Measurements from ENCODE around the gene SIM2.

The SIM2 gene

DNA sequence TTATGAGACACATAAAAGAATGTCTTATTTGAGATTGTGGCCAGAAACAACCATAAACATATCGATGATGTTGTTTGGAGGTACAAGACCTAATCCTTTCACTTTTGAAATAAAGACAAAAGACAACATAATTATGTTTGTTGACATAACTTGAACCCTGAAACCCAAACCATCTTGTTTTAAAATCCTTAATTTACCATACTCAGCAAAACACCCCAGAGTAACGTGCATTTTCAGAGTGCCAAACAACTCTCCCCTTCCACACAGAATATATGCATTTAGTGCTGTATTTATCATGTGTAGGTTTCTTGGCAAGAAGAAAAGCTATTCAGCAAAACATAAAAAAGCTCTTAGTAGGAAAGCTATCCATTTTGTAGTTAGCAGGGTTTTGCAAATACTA, 17.5 kb downstream of the SIM2 start:
- DNase-seq (ENCODE audit: low read depth, low spot score), result no peak

DNA sequence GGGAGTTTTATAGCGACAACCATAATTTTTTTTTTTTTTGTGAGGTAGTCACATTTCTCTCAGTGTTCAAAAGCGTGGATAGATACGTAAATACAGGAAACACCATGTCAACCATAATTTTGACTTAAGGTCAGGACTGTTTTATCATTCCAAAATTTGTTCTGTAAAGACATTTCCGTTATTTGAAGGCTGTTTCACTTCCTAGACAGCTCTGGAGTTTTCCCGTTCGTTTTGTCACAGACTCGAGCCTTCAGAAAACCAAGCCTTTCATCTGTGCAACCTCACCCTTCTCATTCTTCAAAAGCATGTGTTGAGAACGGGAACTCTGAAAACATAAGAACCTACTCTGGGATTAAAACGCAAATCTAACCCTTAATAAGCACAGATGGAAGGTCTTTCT, 17.9 kb downstream of the SIM2 start:
- DNase-seq (ENCODE audit: low read depth, low spot score), result no peak

DNA sequence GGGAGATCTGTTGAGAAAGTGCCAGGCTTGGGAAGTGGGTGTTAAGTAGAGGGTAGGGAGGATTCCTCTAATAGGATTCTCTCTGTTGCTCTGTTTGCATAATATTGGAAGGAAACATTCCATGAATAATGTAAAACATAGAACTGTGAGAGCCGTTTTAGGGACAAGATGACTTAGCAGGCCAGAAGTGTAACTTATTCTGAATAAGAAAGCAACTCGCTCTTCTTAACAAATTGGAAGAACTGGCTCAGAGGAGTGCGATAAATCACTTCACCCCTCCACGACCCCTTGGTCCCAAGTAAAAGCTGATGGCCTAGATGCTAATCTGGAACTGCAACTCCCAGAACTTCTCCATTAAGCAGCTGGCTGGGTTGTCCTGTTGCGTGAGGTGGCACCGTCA, 19.1 kb downstream of the SIM2 start:
- no peak for DNase-seq (ENCODE audit: low read depth, low spot score)

DNA sequence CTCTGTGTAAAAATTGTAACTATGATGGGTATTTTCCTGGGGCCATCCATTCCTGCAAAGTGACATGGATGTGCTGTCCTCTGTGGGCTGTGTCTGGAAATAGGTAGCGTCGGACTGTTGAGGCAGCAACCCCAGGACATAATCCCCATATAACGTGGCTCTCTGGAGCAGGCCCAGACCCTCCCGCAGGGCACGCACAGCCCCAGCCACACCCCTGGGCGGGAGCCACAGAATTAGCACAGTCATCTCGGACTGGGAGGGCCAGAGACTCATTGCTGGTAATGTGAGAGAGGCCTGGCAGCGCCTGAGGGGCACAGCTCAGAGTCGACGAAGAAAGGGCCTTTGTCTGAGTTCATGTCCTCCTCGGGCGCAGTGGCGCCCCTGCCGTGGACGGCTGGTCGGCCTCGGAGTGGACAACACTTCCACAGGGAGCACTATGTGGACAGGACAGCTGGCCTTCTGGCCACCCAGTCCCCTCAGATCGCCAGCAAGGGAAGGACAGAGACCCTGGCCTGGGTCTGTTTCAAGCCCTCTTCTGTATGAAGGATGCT, 20.1 kb downstream of the SIM2 start:
- DNase-seq (ENCODE audit: low read depth, low spot score), result no peak

DNA sequence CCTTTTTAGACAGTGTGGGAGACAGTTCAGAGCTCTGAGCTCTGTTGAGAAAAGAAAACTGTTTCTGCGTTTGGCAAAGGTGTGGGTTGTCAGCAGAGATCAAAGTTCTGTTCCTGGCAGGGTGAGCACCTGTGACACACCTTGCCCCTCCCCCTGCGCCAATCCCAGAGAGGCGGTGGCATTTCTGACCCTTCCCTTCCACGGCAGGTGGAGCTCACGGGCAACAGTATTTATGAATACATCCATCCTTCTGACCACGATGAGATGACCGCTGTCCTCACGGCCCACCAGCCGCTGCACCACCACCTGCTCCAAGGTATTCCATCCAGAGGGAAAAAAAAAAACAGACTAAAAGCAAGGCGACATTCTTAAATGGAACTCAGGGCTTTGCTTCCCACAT, 20.7 kb downstream of the SIM2 start:
- DNase-seq (ENCODE audit: low read depth, low spot score), result no peak

DNA sequence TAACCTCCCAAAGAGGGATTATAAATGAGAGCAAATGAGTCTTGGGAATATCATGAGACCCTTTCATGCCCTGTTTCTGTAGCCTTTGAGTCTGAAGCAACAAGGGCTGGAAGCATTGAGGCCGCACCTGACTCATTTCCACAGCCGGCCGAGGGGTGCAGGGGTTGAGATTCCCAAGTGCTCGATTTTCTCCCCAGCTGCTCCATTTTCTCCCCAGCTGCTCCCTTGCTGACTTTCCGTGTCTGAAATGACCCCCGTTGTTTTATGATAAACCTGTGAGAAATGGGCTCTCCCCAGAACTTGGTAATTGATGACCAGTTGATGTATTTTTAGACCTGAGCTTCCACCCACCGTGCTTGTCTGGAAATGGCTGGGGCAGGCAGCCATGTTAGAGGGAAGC, 22.9 kb downstream of the SIM2 start:
- DNase-seq (ENCODE audit: low read depth, low spot score), result no peak

DNA sequence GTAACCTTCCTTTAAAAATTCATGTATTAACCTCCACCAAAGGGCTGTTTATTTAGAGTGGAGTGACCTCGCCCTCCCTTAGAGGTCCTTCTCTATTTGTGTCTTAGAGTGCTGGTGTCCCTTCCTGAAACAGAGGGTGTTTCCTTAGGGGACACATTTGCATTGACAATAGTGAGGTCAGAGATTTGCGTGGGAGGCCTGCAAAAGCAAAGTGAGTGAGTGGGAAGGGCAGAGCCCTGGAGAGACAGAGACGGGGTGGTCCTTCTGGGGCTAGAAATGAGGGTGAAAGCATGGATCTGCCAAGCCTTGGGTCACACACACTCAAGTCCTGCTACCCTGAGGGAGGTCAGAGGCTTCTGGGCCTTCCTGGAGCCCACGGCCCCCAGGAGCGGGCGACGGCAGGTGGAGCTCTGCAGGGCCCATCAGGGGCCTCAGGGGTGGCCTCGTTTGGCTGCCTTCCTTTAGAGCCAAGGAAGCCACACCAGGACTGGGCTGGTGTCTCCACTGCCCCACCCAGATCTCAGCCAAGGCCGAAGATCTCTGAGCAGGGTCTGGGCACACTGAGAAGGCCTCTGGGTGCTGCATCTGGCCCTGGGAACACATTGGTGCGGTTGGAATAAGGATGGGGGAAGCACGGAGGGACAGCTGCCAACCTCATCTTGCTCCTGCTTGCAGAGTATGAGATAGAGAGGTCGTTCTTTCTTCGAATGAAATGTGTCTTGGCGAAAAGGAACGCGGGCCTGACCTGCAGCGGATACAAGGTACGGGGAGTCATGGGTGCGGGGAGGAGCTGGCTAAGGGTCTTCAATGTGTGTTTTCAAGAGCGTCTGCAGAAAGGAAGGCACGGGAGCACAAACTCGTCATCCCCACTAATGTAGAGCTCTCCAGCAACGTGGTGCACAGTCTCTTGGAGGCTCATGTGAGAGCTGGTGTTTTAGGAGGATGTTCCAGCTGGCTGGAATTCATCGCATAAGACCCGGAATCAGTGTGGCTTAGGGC, 23.8 kb downstream of the SIM2 start:
- DNase-seq (ENCODE audit: low read depth, low spot score), result no peak

DNA sequence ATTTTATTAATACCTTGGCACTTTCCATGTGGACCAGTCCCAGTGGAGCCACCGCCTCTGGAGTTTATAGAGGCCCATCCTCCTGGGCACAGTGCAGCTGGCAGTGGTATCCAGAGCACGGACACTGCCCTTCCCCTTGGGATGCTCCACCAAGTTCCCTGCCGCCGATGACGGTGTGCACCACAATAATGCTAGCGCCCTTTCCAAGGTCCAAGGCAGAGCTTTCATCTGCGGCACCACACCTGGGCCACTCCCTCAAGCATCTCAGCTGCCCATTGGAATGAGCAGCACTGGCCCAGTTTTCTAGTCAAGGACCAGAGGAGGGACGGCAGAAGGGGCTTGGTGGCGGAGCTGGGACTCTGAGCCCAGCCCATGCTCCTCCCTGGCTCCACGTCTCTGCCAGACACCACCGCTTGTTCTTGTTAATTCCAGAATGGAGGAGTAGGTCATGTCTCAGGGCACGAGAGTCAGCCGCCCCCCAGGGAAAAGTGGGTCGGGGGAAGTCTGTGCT, 24.5 kb downstream of the SIM2 start:
- DNase-seq (ENCODE audit: low read depth, low spot score), result no peak

DNA sequence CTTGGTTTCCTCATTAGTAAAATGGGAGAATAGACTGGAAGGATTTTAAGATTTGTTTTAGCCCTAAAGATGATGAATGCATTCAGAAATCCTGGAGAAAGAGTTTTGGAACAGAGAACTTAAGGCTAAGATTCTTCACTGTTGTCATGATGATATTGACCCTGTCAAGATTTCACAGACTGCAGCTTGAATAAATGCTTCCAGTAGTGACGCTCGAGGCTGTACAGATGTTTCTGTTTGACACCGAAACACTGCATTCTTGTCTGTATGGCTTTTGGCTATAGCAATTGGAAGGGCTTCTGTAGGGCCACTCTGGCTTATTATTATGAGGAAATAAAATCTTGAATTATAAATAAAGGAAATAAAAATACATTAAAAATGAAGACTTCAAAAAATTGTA, 25.7 kb downstream of the SIM2 start:
- DNase-seq (ENCODE audit: low read depth, low spot score), result no peak

DNA sequence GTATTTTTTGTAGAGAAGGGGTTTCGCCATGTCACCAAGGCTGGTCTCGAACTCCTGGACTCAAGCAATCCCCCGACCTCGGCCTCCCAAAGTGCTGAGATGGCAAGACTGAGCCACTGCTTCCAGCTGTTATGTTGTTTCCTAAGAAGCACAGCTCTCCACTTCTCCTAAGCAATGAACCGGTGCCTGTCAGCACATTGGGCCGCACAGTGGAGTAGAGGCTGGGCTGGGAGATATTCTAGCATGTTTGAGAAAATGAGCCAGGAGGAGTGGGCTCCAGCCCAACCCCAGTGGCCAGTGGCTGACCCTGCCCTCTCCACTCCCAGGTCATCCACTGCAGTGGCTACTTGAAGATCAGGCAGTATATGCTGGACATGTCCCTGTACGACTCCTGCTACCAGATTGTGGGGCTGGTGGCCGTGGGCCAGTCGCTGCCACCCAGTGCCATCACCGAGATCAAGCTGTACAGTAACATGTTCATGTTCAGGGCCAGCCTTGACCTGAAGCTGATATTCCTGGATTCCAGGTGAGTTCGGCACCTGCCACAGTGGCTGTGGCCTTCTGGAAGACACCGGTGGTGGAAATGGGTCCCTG, 27.0 kb downstream of the SIM2 start:
- no peak for DNase-seq (ENCODE audit: low read depth, low spot score)

DNA sequence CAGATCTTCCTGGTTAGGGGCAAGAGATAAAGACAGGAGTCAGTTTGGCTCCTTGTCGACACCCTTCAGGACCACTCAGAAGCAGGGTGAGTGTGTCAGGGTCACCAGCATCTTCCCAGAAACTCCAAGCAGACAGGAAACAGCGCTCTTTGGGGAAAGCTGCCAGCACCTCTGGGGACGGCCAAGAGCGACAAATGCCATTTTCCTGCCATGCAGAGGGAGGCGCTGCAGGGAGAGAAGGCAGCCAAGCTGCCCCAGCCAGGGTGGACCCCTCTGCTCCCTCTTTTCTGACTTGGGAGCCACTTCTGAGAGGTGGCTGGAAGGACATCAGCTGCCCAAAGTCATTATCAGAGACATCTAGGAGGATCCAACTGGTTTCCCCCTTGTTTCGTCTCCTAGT, 29.0 kb downstream of the SIM2 start:
- no peak for DNase-seq (ENCODE audit: low read depth, low spot score)

DNA sequence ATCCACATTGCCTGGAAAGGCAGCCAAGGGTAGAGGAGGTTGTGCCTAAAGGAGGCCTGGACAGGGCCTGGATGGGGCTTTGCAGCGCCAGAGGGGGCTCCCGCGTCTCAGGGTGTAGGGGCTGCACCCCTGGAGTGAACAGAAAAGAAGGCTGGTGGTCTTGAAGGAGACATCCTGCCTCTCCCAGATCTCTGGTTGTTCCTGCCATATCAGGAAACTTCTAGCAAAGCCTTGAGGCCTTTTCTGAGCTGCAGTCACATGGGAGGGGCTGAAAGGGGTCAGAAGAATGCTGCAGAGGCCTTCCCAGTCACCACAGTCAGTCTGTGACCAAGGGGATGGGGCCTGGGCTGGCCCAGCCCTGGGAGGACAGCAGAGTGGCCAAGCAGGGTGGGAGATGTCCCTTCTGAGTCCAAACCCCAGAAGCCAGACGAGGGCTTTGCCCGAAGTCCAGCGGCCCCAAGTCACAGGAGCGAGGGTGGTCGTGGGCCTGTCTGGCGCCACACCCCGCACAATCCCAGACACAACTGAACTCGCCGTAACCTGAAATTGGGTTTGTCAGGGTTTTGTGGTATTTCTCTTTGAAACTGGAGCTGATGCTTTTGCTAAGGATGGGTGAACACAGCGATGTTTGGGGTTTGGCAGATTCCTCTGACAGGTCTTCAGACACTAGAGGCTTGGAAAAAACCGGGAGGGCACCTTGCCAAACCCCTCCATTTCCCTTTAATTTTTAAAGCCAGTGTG, 29.6 kb downstream of the SIM2 start:
- no peak for DNase-seq (ENCODE audit: low read depth, low spot score)

DNA sequence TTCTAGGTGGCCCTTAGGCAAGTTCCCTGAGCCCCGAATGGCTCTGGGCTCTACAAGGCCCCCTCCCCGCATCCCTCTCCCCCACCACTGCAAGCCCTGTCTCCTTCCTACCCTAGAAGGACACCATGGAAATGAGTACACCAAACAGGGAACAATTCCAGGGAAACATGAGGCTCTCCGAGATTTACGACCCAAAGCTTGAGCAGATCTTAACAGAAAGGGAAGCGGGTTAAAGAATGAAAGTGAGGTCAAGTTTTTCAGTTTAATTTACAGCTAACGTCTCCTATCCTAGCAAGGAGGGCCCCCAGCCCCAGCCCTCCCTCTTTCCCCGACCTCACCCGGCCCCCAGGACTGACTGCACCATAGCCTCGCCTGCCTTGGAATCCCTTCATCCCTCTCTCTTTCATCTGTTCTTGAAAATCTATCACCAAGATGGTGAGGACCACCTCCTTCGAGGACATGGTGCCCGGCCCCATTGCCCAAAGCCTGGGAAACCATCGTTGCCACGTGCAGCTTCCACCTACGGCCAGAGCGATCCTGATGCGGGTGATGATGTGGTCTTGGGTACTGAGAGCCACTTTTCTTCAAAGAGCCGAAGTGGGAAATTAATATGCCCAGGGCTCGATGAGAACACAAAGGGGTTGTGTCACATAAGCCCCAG, 30.5 kb downstream of the SIM2 start:
- DNase-seq (ENCODE audit: low read depth, low spot score), result no peak

DNA sequence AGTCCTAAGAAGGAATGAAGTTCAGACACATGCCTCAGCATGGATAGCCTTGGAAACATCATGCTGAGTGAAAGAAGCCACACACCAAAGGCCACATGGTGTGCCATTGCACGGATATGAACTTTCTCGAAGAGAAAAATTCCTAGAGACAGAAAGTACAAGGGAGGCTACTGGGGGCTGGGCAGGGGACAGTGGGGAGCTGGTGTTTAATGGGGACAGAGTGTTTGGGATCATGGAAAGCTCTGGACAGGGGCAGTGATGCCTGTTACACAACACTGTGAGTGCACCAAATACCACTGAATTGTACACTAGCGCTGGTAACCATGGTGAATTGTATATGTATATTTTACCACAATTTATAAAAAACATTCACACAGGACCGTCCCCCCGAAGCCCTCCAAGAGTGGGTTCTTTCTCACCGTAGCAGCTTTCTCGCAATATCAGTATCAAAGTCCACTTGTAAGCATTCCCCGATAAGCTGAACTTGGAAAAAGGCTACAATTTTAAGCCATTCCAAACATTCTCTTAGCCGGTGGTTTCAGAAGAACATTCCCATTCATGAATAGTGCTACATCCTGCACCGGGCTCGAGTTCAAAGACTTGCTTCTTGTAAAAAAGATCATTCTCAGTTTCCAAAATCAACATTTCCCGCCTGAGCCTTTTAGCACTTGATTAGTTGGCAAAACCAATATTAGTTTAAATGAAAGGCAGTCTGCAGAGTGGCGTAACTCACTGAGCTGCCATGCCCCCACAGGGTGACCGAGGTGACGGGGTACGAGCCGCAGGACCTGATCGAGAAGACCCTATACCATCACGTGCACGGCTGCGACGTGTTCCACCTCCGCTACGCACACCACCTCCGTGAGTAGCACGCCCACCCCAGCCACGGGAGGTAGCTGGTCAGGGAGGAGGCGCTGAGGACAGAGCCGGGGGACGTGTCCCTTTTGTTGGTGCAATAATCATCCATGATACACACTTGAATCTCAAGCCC, 31.7 kb downstream of the SIM2 start:
- DNase-seq (ENCODE audit: low read depth, low spot score), result no peak

DNA sequence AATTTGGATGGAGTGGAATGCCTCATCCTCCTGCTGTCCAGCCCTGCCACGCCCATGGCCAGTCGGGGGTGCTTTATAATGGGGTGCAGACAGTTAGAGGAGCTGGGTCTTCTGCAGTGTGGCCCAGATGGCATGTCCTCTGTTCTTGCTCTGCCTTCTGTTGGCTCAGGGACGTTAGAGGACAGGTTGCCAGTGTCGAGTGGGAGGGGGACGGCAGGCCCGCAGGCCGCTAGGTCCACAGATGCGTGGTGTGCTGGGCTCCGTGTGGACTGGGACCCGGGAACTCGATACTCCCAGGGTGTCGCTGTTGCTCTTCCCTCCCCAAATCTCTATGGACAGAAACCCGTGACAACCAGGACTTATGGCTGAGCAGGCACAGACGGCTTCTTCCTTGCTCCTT, 33.3 kb downstream of the SIM2 start:
- no peak for DNase-seq (ENCODE audit: low read depth, low spot score)

DNA sequence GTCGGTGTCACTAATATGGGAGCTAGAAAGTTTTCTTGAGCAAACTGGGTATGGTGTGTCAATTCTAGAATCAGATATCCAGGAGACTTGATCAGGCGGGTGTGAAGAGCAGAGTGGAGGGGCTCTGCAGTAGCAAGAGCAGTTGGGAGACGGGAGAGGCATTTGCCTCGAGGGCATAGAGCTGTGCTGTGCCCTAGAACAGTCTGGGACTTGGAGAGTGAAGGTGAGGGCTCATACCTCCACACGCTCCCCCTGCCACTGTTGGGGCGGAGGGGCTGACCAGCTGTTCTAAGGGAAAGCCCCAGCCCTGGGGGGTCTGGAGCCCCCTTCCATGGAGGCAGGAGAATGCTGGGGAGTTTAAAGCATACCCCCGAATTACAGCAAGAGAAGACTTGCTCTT, 33.8 kb downstream of the SIM2 start:
- no peak for DNase-seq (ENCODE audit: low read depth, low spot score)

DNA sequence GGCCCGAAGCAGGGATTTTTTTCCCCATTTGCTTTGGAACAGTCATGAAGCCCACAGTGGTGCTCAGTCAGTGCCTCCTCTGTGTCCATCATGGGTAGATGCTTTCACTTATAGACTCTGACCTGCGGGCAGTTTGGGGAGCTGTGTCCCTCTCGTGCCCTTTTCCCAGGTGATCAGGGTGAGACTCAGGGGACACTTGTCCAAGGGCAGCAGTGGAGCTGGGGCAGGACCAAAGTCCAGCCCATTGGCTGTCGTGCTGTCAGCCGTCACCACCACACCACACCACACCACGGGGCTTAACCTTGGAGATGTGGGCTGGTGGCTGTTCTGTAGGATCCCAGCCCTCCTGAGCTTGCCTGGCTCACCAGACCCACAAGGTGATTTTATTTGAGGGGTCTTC, 34.9 kb downstream of the SIM2 start:
- DNase-seq (ENCODE audit: low read depth, low spot score), result no peak

DNA sequence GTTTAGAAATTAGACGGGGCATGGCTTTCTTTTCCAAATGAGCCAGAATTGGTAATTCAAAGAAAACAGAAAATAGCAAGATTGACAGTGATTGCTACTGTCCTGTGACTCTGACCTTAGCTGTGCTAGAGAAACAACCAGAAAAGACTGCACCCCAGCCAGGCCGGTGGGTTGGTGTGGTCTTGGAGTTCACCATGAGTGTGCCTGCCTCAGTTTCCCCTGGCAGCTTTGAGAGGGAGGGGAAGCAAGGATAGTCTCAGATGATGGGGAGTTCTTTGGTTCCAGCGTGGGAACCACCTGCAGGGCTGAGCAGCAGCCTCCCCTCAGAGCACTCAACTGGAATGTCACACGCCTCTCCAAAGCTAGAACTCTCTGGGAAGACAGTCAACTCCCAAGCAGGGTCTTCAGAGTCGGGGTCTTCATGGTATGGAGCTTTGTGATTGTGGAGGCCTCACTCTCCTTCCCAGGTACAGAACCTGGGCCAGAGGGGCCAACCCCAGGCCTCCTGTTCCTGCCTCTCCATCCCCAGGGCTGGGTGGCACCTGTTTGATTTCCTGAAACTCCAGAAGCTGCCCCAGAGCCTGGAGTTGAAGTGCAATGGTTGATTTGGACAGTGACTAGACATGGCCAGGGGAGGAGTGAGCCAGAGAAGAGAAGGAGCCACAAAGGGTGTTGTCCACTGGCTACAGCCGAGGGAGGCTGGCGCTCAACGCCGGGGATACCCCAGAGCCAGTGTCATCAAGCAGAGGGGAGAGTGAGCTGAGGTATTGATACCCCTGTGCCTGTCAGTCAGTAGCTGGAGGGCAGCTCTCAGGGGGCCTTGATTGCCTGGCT, 35.7 kb downstream of the SIM2 start:
- DNase-seq (ENCODE audit: low read depth, low spot score), result no peak

DNA sequence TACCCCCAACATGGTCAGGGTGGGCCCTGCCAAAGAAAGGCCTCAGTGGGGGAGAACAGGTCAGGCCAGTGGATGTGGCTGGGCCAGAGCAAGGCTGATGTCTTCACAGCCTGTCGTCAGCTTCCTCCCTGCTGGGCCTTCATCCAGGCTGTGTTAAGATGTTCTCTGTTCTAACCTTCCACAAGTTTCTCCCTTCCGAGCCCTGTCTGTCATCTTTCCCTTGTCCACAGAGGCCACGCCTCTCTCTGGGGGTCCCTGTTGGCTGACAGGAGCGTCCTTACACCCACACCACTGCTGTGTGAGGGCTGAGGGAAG, 36.2 kb downstream of the SIM2 start:
- no peak for DNase-seq (ENCODE audit: low read depth, low spot score)
